Measurements from ENCODE around the gene PLEKHM2. TPM values are rescaled to one million over a fixed set of nuclear protein-coding genes. Genes with fewer than 3 reads are reported as not detected.
A peak's percentile ranks its signal among the peaks of the same experiment; 100 is the strongest.

The PLEKHM2 gene
- total and polyA plus RNA-seq, 5 donors from 2014 or later, result 3.2 to 71.8 (median 4.2) TPM

GRCh38 chr1:15768388-15768787 lies 84.3 kb downstream of the PLEKHM2 start:
- no peak overlapping the region for H3K27ac ChIP-seq (ENCODE audit: insufficient read depth, low read length, poor library complexity, severe bottlenecking)
- no peak overlapping the region for H3K4me3 Mint-ChIP-seq
- H3K27me3 Mint-ChIP-seq, result peaks cover 23% of the 10 kb centered on the region
- H3K9me3 ChIP-seq (ENCODE audit: control insufficient read depth in 2 of 2, low read length in 2 of 2), result no peaks in the 10 kb centered on the region
- H3K36me3 Mint-ChIP-seq, result no peaks in the 10 kb centered on the region
- H3K4me1 Mint-ChIP-seq, result no peaks in the 10 kb centered on the region
- H3K27ac Mint-ChIP-seq, result no peak overlapping the region
- H3K4me3 ChIP-seq (ENCODE audit: low read depth, low read length), result no peak overlapping the region
- no peaks in the 10 kb centered on the region for H3K4me1 ChIP-seq (ENCODE audit: control insufficient read depth, insufficient read depth, low read length, poor library complexity, severe bottlenecking)
- H3K27me3 ChIP-seq (ENCODE audit: control insufficient read depth, insufficient read depth, low read length), result peaks cover 2% of the 10 kb centered on the region
- DNase-seq, result no peak
- no peak for ATAC-seq (ENCODE audit: low read depth in 2 of 2)
- H3K9me3 Mint-ChIP-seq, result no peaks in the 10 kb centered on the region
- H3K36me3 ChIP-seq (ENCODE audit: control insufficient read depth, insufficient read depth, low read length), result no peaks in the 10 kb centered on the region

GRCh38 chr1:15770313-15770962 lies 86.3 kb downstream of the PLEKHM2 start:
- no peaks in the 10 kb centered on the region for H3K4me1 Mint-ChIP-seq
- peaks cover 15% of the 10 kb centered on the region for H3K27me3 Mint-ChIP-seq
- H3K4me3 Mint-ChIP-seq, result no peak overlapping the region
- H3K4me3 ChIP-seq (ENCODE audit: low read depth, low read length), result no peak overlapping the region
- H3K9me3 Mint-ChIP-seq, result no peaks in the 10 kb centered on the region
- H3K9me3 ChIP-seq (ENCODE audit: control insufficient read depth in 2 of 2, low read length in 2 of 2), result no peaks in the 10 kb centered on the region
- H3K36me3 Mint-ChIP-seq, result no peaks in the 10 kb centered on the region
- no peak overlapping the region for H3K27ac Mint-ChIP-seq
- DNase-seq (no peak), ATAC-seq (ENCODE audit: low read depth in 2 of 2) (no peak)
- peaks cover 2% of the 10 kb centered on the region for H3K27me3 ChIP-seq (ENCODE audit: control insufficient read depth, insufficient read depth, low read length)
- H3K4me1 ChIP-seq (ENCODE audit: control insufficient read depth, insufficient read depth, low read length, poor library complexity, severe bottlenecking), result no peaks in the 10 kb centered on the region
- no peaks in the 10 kb centered on the region for H3K36me3 ChIP-seq (ENCODE audit: control insufficient read depth, insufficient read depth, low read length)
- H3K27ac ChIP-seq (ENCODE audit: insufficient read depth, low read length, poor library complexity, severe bottlenecking), result no peak overlapping the region

GRCh38 chr1:15771836-15772515 lies 87.9 kb downstream of the PLEKHM2 start:
- no peak overlapping the region for H3K4me3 ChIP-seq (ENCODE audit: low read depth, low read length)
- peaks cover 2% of the 10 kb centered on the region for H3K27me3 ChIP-seq (ENCODE audit: control insufficient read depth, insufficient read depth, low read length)
- H3K36me3 Mint-ChIP-seq, result no peaks in the 10 kb centered on the region
- DNase-seq (no peak), ATAC-seq (ENCODE audit: low read depth in 2 of 2) (no peak)
- no peak overlapping the region for H3K4me3 Mint-ChIP-seq
- peaks cover 15% of the 10 kb centered on the region for H3K27me3 Mint-ChIP-seq
- H3K36me3 ChIP-seq (ENCODE audit: control insufficient read depth, insufficient read depth, low read length), result no peaks in the 10 kb centered on the region
- no peak overlapping the region for H3K27ac Mint-ChIP-seq
- no peak overlapping the region for H3K27ac ChIP-seq (ENCODE audit: insufficient read depth, low read length, poor library complexity, severe bottlenecking)
- H3K9me3 ChIP-seq (ENCODE audit: control insufficient read depth in 2 of 2, low read length in 2 of 2), result no peaks in the 10 kb centered on the region
- H3K4me1 ChIP-seq (ENCODE audit: control insufficient read depth, insufficient read depth, low read length, poor library complexity, severe bottlenecking), result no peaks in the 10 kb centered on the region
- H3K4me1 Mint-ChIP-seq, result no peaks in the 10 kb centered on the region
- no peaks in the 10 kb centered on the region for H3K9me3 Mint-ChIP-seq

GRCh38 chr1:15775706-15776105 lies 91.6 kb downstream of the PLEKHM2 start:
- no peak for DNase-seq
- Mint-ChIP-seq H3K36me3 (no peaks in the 10 kb centered on the region), H3K27me3 (peaks cover 8% of the 10 kb centered on the region), H3K27ac (no peak overlapping the region), H3K4me3 (no peak overlapping the region), H3K9me3 (no peaks in the 10 kb centered on the region), H3K4me1 (no peaks in the 10 kb centered on the region)
- H3K27ac ChIP-seq (ENCODE audit: insufficient read depth, low read length, poor library complexity, severe bottlenecking), result no peak overlapping the region
- no peaks in the 10 kb centered on the region for H3K36me3 ChIP-seq (ENCODE audit: control insufficient read depth, insufficient read depth, low read length)
- H3K27me3 ChIP-seq (ENCODE audit: control insufficient read depth, insufficient read depth, low read length), result peaks cover 2% of the 10 kb centered on the region
- ATAC-seq (ENCODE audit: low read depth in 2 of 2), result no peak
- no peaks in the 10 kb centered on the region for H3K9me3 ChIP-seq (ENCODE audit: control insufficient read depth in 2 of 2, low read length in 2 of 2)
- H3K4me1 ChIP-seq (ENCODE audit: control insufficient read depth, insufficient read depth, low read length, poor library complexity, severe bottlenecking), result no peaks in the 10 kb centered on the region
- no peak overlapping the region for H3K4me3 ChIP-seq (ENCODE audit: low read depth, low read length)

GRCh38 chr1:15777909-15778707 lies 94.0 kb downstream of the PLEKHM2 start:
- Mint-ChIP-seq H3K4me3 (no peak overlapping the region), H3K4me1 (no peaks in the 10 kb centered on the region), H3K36me3 (no peaks in the 10 kb centered on the region), H3K27ac (peak overlapping the region in 1 of 3 donors; percentile 35), H3K27me3 (peaks cover 9% of the 10 kb centered on the region), H3K9me3 (no peaks in the 10 kb centered on the region)
- H3K27me3 ChIP-seq (ENCODE audit: control insufficient read depth, insufficient read depth, low read length), result no peaks in the 10 kb centered on the region
- H3K36me3 ChIP-seq (ENCODE audit: control insufficient read depth, insufficient read depth, low read length), result no peaks in the 10 kb centered on the region
- H3K4me3 ChIP-seq (ENCODE audit: low read depth, low read length), result no peak overlapping the region
- ATAC-seq (ENCODE audit: low read depth in 2 of 2), result no peak
- DNase-seq, result no peak
- H3K9me3 ChIP-seq (ENCODE audit: control insufficient read depth in 2 of 2, low read length in 2 of 2), result no peaks in the 10 kb centered on the region
- H3K27ac ChIP-seq (ENCODE audit: insufficient read depth, low read length, poor library complexity, severe bottlenecking), result no peak overlapping the region
- no peaks in the 10 kb centered on the region for H3K4me1 ChIP-seq (ENCODE audit: control insufficient read depth, insufficient read depth, low read length, poor library complexity, severe bottlenecking)

Other genes starting within 250 kb of the PLEKHM2 start
- 1.4 TPM for gene CTRC, start 245.9 kb upstream of the PLEKHM2 start, total RNA-seq
- gene CTRC, start 245.9 kb upstream of the PLEKHM2 start, polyA plus RNA-seq, result not detected
- not detected for gene CELA2A, start 227.6 kb upstream of the PLEKHM2 start, total RNA-seq
- not detected for gene CELA2A, start 227.6 kb upstream of the PLEKHM2 start, polyA plus RNA-seq
- gene CELA2B, start 208.2 kb upstream of the PLEKHM2 start, total RNA-seq, result not detected
- not detected for gene CELA2B, start 208.2 kb upstream of the PLEKHM2 start, polyA plus RNA-seq
- gene CASP9, start 160.1 kb upstream of the PLEKHM2 start, total RNA-seq, result 7.8 TPM
- gene CASP9, start 160.1 kb upstream of the PLEKHM2 start, polyA plus RNA-seq, result 10 to 100 TPM in 2 of 4 donors, 1 to 10 TPM in 2; 5.8 to 11.7 (median 8.3) TPM
- gene DNAJC16, start 157.5 kb upstream of the PLEKHM2 start, total RNA-seq, result 17.0 TPM
- 10 to 100 TPM in 1 of 4 donors, 1 to 10 TPM in 3; 6.5 to 12.4 (median 7.7) TPM for gene DNAJC16, start 157.5 kb upstream of the PLEKHM2 start, polyA plus RNA-seq
- 8.9 TPM for gene AGMAT, start 99.3 kb upstream of the PLEKHM2 start, total RNA-seq
- 10 to 100 TPM in 3 of 4 donors, 1 to 10 TPM in 1; 9.1 to 12.7 (median 11.6) TPM for gene AGMAT, start 99.3 kb upstream of the PLEKHM2 start, polyA plus RNA-seq
- gene DDI2, start 66.9 kb upstream of the PLEKHM2 start, total RNA-seq, result 61.2 TPM
- gene DDI2, start 66.9 kb upstream of the PLEKHM2 start, polyA plus RNA-seq, result 1 to 10 TPM; 3.2 to 7.7 (median 5.5) TPM
- gene SLC25A34, start 51.9 kb downstream of the PLEKHM2 start, total RNA-seq, result 1.8 TPM
- not detected for gene SLC25A34, start 51.9 kb downstream of the PLEKHM2 start, polyA plus RNA-seq
- gene TMEM82, start 58.2 kb downstream of the PLEKHM2 start, total RNA-seq, result not detected
- not detected for gene TMEM82, start 58.2 kb downstream of the PLEKHM2 start, polyA plus RNA-seq
- not detected for gene FBLIM1, start 74.5 kb downstream of the PLEKHM2 start, total RNA-seq
- gene FBLIM1, start 74.5 kb downstream of the PLEKHM2 start, polyA plus RNA-seq, result under 1 TPM in 1 of 4 donors, not detected in 3; 0.06 TPM
- gene UQCRHL, start 123.3 kb downstream of the PLEKHM2 start, total RNA-seq, result 0.59 TPM
- 1 to 10 TPM in 3 of 4 donors, under 1 TPM in 1; 0.94 to 1.7 (median 1.1) TPM for gene UQCRHL, start 123.3 kb downstream of the PLEKHM2 start, polyA plus RNA-seq
- 92.4 TPM for gene SPEN, start 163.4 kb downstream of the PLEKHM2 start, total RNA-seq
- 1 to 10 TPM; 7.4 to 9.0 (median 7.9) TPM for gene SPEN, start 163.4 kb downstream of the PLEKHM2 start, polyA plus RNA-seq

Measured in CD4-positive, CD25-positive, alpha-beta regulatory T cell (primary cell).